Fibroblast of lung (primary cell): ENCODE measurements around the gene CCDC192. TPM values are rescaled to one million over a fixed set of nuclear protein-coding genes. Genes with fewer than 3 reads are reported as not detected.
A peak's percentile ranks its signal among the peaks of the same experiment; 100 is the strongest.

ENCODE experiments used
- DNase-seq, 2 donors: peaks; one replicate each; pipeline versions ENCODE4 v3.0.0 to v3.0.0-alpha.2; 2010; ENCODE audit warnings: low read depth in 2 of 2
- H2AFZ ChIP-seq: 2 replicates; pipeline ENCODE4 v1.5.1; 2012; ENCODE audit warnings: low read length, control low read depth, inconsistent platforms
- H3K27ac ChIP-seq: 2 replicates; pipeline ENCODE4 v1.5.1; 2011; ENCODE audit warnings: low read length, control low read depth; ENCODE audit not compliant: insufficient read depth
- H3K27me3 ChIP-seq: 2 replicates; pipeline ENCODE4 v1.5.1; 2011; ENCODE audit warnings: mild to moderate bottlenecking, low read length; ENCODE audit not compliant: control insufficient read depth, insufficient read depth
- H3K36me3 ChIP-seq: 2 replicates; pipeline ENCODE4 v1.5.1; 2011; ENCODE audit warnings: low read length; ENCODE audit not compliant: control insufficient read depth, insufficient read depth
- H3K4me1 ChIP-seq: 2 replicates; pipeline ENCODE4 v1.5.1; 2011; ENCODE audit warnings: low read length; ENCODE audit not compliant: control insufficient read depth, insufficient read depth; ENCODE audit errors: extremely low read depth
- H3K4me2 ChIP-seq: 2 replicates; pipeline ENCODE4 v1.5.1; 2011; ENCODE audit warnings: low read length, control low read depth; ENCODE audit not compliant: insufficient read depth; ENCODE audit errors: extremely low read depth
- H3K4me3 ChIP-seq, 4 experiments: fragments of 200-600 bp in 1 of 4; sonication (generic) in 1 of 4; replicated peaks in 1 of 4; 2 replicates each; pipeline ENCODE4 v1.5.1; 2011 to 2016; ENCODE audit warnings: low read length in 4 of 4, low read depth in 3 of 4, mild to moderate bottlenecking in 3 of 4, control low read depth in 2 of 4, inconsistent platforms in 1 of 4, mixed read lengths in 1 of 4; ENCODE audit not compliant: insufficient read depth in 1 of 4; ENCODE audit errors: control extremely low read depth in 1 of 4
- H3K79me2 ChIP-seq: 2 replicates; pipeline ENCODE4 v1.5.1; 2012; ENCODE audit warnings: mild to moderate bottlenecking, low read length, inconsistent platforms; ENCODE audit not compliant: control insufficient read depth, insufficient read depth
- H3K9ac ChIP-seq: 2 replicates; pipeline ENCODE4 v1.5.1; 2011; ENCODE audit warnings: mild to moderate bottlenecking, low read length, control low read depth; ENCODE audit not compliant: insufficient read depth
- H3K9me3 ChIP-seq: 2 replicates; pipeline ENCODE4 v1.5.1; 2012; ENCODE audit warnings: low read depth, low read length; ENCODE audit not compliant: control insufficient read depth, insufficient read depth
- H4K20me1 ChIP-seq: 2 replicates; pipeline ENCODE4 v1.5.1; 2011; ENCODE audit warnings: low read length; ENCODE audit not compliant: control insufficient read depth, insufficient read depth; ENCODE audit errors: extremely low read depth
- CTCF ChIP-seq, 2 donors: IDR thresholded peaks in 1 of 2; conservative IDR thresholded peaks in 1 of 2; 1 replicate in 1 of 2; 2 replicates in 1 of 2; pipeline ENCODE4 v1.5.1; 2011 to 2012; ENCODE audit warnings: low read length in 2 of 2, control low read depth in 1 of 2, inconsistent platforms in 1 of 2, low read depth in 1 of 2, mild to moderate bottlenecking in 1 of 2
- EZH2 ChIP-seq: IDR thresholded peaks from 2 replicates; pipeline ENCODE4 v1.5.1; 2012; ENCODE audit warnings: low read length, control low read depth, mild to moderate bottlenecking; ENCODE audit errors: missing control alignments
- polyA plus RNA-seq, 2 donors: library from polyadenylated mRNA; depleted of rRNA in 1 of 2; stranded (reverse) in 1 of 2; unstranded in 1 of 2; fragments of >200 nt; gene quantifications; 2 replicates each; pipeline ENCODE4 v1.2.1, GENCODE V29; 2011 to 2012; ENCODE audit warnings: missing spikeins in 1 of 2
- total RNA-seq: library from RNA; depleted of rRNA; stranded (reverse); fragments of >200 nt; gene quantifications from 2 replicates; pipeline ENCODE4 v1.2.1, GENCODE V29; 2014

CCDC192 gene
- total and polyA plus RNA-seq, 2 donors (not counting 1 experiment from before 2014, with no cell fraction given), result not detected

- H3K9me3 ChIP-seq, result no peaks in the 10 kb centered on the region
- H3K9ac ChIP-seq, result no peak overlapping the region
- no peak overlapping the region for H3K4me2 ChIP-seq
- H3K4me1 ChIP-seq, result no peaks in the 10 kb centered on the region
- H3K4me3 ChIP-seq, result no peak overlapping the region
- no peaks in the 10 kb centered on the region for H3K79me2 ChIP-seq
- no peaks in the 10 kb centered on the region for H4K20me1 ChIP-seq
- no peak overlapping the region for H3K27ac ChIP-seq
- peak in 1 of 2 donors; percentile 60 for DNase-seq
- H3K36me3 ChIP-seq, result no peaks in the 10 kb centered on the region
- no peaks in the 10 kb centered on the region for H3K27me3 ChIP-seq
- H2AFZ ChIP-seq, result no peak overlapping the region
- TF ChIP-seq EZH2, result no peak
- no peak for TF ChIP-seq CTCF (conservative IDR thresholded peaks at IDR 0.05 in 1 of 2, IDR thresholded peaks at IDR 0.05 in 1 of 2; ENCODE audit: low read depth in 1 of 2, low read length in 2 of 2)
Measured at GRCh38 chr5:127839496-127840197, 136.5 kb downstream of the CCDC192 start.

GRCh38 chr5:127840198-127840524 lies 137.0 kb downstream of the CCDC192 start:
- H3K27me3 ChIP-seq, result no peaks in the 10 kb centered on the region
- no peak overlapping the region for H2AFZ ChIP-seq
- no peak overlapping the region for H3K4me3 ChIP-seq
- no peaks in the 10 kb centered on the region for H3K36me3 ChIP-seq
- TF ChIP-seq CTCF (conservative IDR thresholded peaks at IDR 0.05 in 1 of 2, IDR thresholded peaks at IDR 0.05 in 1 of 2; ENCODE audit: low read depth in 1 of 2, low read length in 2 of 2), result no peak
- no peak for TF ChIP-seq EZH2
- H3K4me2 ChIP-seq, result no peak overlapping the region
- DNase-seq, result no peak
- H3K9ac ChIP-seq, result no peak overlapping the region
- H3K9me3 ChIP-seq, result no peaks in the 10 kb centered on the region
- H3K79me2 ChIP-seq, result no peaks in the 10 kb centered on the region
- H4K20me1 ChIP-seq, result no peaks in the 10 kb centered on the region
- H3K27ac ChIP-seq, result no peak overlapping the region
- no peaks in the 10 kb centered on the region for H3K4me1 ChIP-seq

DNA sequence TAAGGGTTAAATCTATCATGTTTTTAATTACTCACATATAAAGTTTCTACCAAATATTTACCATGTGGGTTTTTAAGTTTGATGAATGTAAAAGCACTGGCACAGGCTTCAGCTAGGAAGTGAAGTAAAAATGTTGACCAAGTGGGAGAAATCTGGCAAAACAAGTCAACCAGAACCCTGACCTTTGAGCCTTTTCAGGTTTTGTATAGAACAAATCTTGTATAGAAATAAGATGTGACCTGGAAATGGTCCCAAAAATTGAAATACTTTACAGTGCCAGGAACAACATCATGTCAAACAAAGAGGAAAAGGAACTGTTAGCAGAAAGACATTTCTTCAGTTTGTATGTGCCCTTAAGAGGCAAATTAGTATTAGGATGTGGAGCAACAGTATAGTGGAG lies 137.6 kb downstream of the CCDC192 start:
- H4K20me1 ChIP-seq, result no peaks in the 10 kb centered on the region
- no peak overlapping the region for H3K4me2 ChIP-seq
- no peak overlapping the region for H3K9ac ChIP-seq
- no peak overlapping the region for H3K27ac ChIP-seq
- no peaks in the 10 kb centered on the region for H3K27me3 ChIP-seq
- no peak overlapping the region for H2AFZ ChIP-seq
- H3K9me3 ChIP-seq, result no peaks in the 10 kb centered on the region
- no peaks in the 10 kb centered on the region for H3K79me2 ChIP-seq
- peak in 1 of 2 donors; percentile 50 for DNase-seq
- no peaks in the 10 kb centered on the region for H3K4me1 ChIP-seq
- no peaks in the 10 kb centered on the region for H3K36me3 ChIP-seq
- no peak overlapping the region for H3K4me3 ChIP-seq
- no peak for TF ChIP-seq EZH2
- no peak for TF ChIP-seq CTCF (conservative IDR thresholded peaks at IDR 0.05 in 1 of 2, IDR thresholded peaks at IDR 0.05 in 1 of 2; ENCODE audit: low read depth in 1 of 2, low read length in 2 of 2)
